Measurements from ENCODE around the gene RXRB.

Gene RXRB

GRCh38 chr6:33241968-33242367 lies 41.5 kb upstream of the RXRB start:
- H3K4me1 ChIP-seq (ENCODE audit: control insufficient read depth, low read length): no peaks in the 10 kb centered on the region
- no peak overlapping the region for H3K27ac ChIP-seq (ENCODE audit: low read depth, low read length)
- peaks cover 28% of the 10 kb centered on the region for H3K27me3 ChIP-seq (ENCODE audit: control insufficient read depth, low read length)
- no peaks in the 10 kb centered on the region for H3K9me2 ChIP-seq (replicated peaks; ENCODE audit: control insufficient read depth, low read length)
- H3K36me3 ChIP-seq (ENCODE audit: control insufficient read depth, low read length): no peaks in the 10 kb centered on the region
- H3F3A ChIP-seq (ENCODE audit: control insufficient read depth, insufficient read depth): 0 out of 2 replicates have a peak, but pooled peaks cover 2% of the 10 kb centered on the region
- TF ChIP-seq CTCF (IDR thresholded peaks at IDR 0.05; ENCODE audit: low read depth, low read length, poor library complexity, severe bottlenecking): no peak
- no peak for TF ChIP-seq EZH2phosphoT487 (IDR thresholded peaks at IDR 0.05; ENCODE audit: borderline replicate concordance, low read length)
- no peak overlapping the region for H3K4me2 ChIP-seq (ENCODE audit: low read length)
- no peaks in the 10 kb centered on the region for H3K9me3 ChIP-seq (ENCODE audit: control insufficient read depth, insufficient read depth, low read length)
- H3K4me3 ChIP-seq (ENCODE audit: low read length): no peak overlapping the region
- H3K79me2 ChIP-seq (ENCODE audit: control insufficient read depth, low read length): no peaks in the 10 kb centered on the region
- H4K20me1 ChIP-seq (ENCODE audit: control insufficient read depth, insufficient read depth, low read depth, low read length): no peaks in the 10 kb centered on the region

GRCh38 chr6:33237741-33238140 lies 37.3 kb upstream of the RXRB start:
- Histone ChIP-seq H3K27me3 (ENCODE audit: control insufficient read depth, low read length) (peaks cover 42% of the 10 kb centered on the region), H3K27ac (ENCODE audit: low read depth, low read length) (no peak overlapping the region), H3K79me2 (ENCODE audit: control insufficient read depth, low read length) (no peaks in the 10 kb centered on the region), H3K9me3 (ENCODE audit: control insufficient read depth, insufficient read depth, low read length) (no peaks in the 10 kb centered on the region), H3K36me3 (ENCODE audit: control insufficient read depth, low read length) (no peaks in the 10 kb centered on the region), H3K9me2 (replicated peaks; ENCODE audit: control insufficient read depth, low read length) (no peaks in the 10 kb centered on the region), H3K4me1 (ENCODE audit: control insufficient read depth, low read length) (no peaks in the 10 kb centered on the region), H3K4me3 (ENCODE audit: low read length) (no peak overlapping the region), H3F3A (ENCODE audit: control insufficient read depth, insufficient read depth) (no peaks in the 10 kb centered on the region), H3K4me2 (ENCODE audit: low read length) (no peak overlapping the region), H4K20me1 (ENCODE audit: control insufficient read depth, insufficient read depth, low read depth, low read length) (no peaks in the 10 kb centered on the region)
- TF ChIP-seq EZH2phosphoT487 (IDR thresholded peaks at IDR 0.05; ENCODE audit: borderline replicate concordance, low read length) (no peak), CTCF (IDR thresholded peaks at IDR 0.05; ENCODE audit: low read depth, low read length, poor library complexity, severe bottlenecking) (no peak)

- no peak for TF ChIP-seq CTCF (IDR thresholded peaks at IDR 0.05; ENCODE audit: low read depth, low read length, poor library complexity, severe bottlenecking)
- no peak for TF ChIP-seq EZH2phosphoT487 (IDR thresholded peaks at IDR 0.05; ENCODE audit: borderline replicate concordance, low read length)
- Histone ChIP-seq H4K20me1 (ENCODE audit: control insufficient read depth, insufficient read depth, low read depth, low read length) (no peaks in the 10 kb centered on the region), H3K27ac (ENCODE audit: low read depth, low read length) (no peak overlapping the region), H3K4me2 (ENCODE audit: low read length) (no peak overlapping the region), H3K27me3 (ENCODE audit: control insufficient read depth, low read length) (peaks cover 37% of the 10 kb centered on the region), H3K4me3 (ENCODE audit: low read length) (no peak overlapping the region), H3K9me2 (replicated peaks; ENCODE audit: control insufficient read depth, low read length) (no peaks in the 10 kb centered on the region), H3K9me3 (ENCODE audit: control insufficient read depth, insufficient read depth, low read length) (no peaks in the 10 kb centered on the region), H3K36me3 (ENCODE audit: control insufficient read depth, low read length) (no peaks in the 10 kb centered on the region), H3K79me2 (ENCODE audit: control insufficient read depth, low read length) (no peaks in the 10 kb centered on the region), H3K4me1 (ENCODE audit: control insufficient read depth, low read length) (no peaks in the 10 kb centered on the region), H3F3A (ENCODE audit: control insufficient read depth, insufficient read depth) (no peaks in the 10 kb centered on the region)
Measured at GRCh38 chr6:33236852-33237251, 36.4 kb upstream of the RXRB start.

GRCh38 chr6:33236328-33236727 lies 35.9 kb upstream of the RXRB start:
- Histone ChIP-seq H4K20me1 (ENCODE audit: control insufficient read depth, insufficient read depth, low read depth, low read length) (no peaks in the 10 kb centered on the region), H3F3A (ENCODE audit: control insufficient read depth, insufficient read depth) (no peaks in the 10 kb centered on the region), H3K27ac (ENCODE audit: low read depth, low read length) (no peak overlapping the region), H3K4me2 (ENCODE audit: low read length) (no peak overlapping the region), H3K4me1 (ENCODE audit: control insufficient read depth, low read length) (no peaks in the 10 kb centered on the region), H3K9me3 (ENCODE audit: control insufficient read depth, insufficient read depth, low read length) (no peaks in the 10 kb centered on the region), H3K79me2 (ENCODE audit: control insufficient read depth, low read length) (no peaks in the 10 kb centered on the region), H3K36me3 (ENCODE audit: control insufficient read depth, low read length) (no peaks in the 10 kb centered on the region), H3K27me3 (ENCODE audit: control insufficient read depth, low read length) (peaks cover 38% of the 10 kb centered on the region), H3K4me3 (ENCODE audit: low read length) (no peak overlapping the region), H3K9me2 (replicated peaks; ENCODE audit: control insufficient read depth, low read length) (no peaks in the 10 kb centered on the region)
- no peak for TF ChIP-seq EZH2phosphoT487 (IDR thresholded peaks at IDR 0.05; ENCODE audit: borderline replicate concordance, low read length)
- no peak for TF ChIP-seq CTCF (IDR thresholded peaks at IDR 0.05; ENCODE audit: low read depth, low read length, poor library complexity, severe bottlenecking)
